Kidney tubule cell (primary cell): Measurements from ENCODE around the gene PRODH.
"Not testable (repeated sequence)": the region's sequence is repeated elsewhere in the genome, so short reads cannot be mapped to it uniquely, and the experiment has no call there.

Experiments
- DNase-seq: peaks from one replicate; pipeline ENCODE4 v3.0.0-alpha.2; 2018; ENCODE audit warnings: low spot score

Gene PRODH

DNA sequence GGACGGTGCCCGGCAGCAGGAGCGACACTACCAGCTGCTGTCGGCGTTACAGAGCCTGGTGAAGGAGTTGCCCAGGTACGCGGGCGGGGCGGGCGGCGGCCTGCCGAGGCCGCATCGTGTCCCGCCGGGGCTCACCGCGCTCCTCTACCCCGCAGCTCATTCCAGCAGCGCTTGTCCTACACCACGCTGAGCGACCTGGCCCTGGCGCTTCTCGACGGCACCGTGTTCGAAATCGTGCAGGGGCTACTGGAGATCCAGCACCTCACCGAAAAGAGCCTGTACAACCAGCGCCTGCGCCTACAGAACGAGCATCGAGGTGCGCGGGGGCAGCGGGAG lies 29.7 kb downstream of the PRODH start:
- not testable (repeated sequence) for DNase-seq

GRCh38 chr22:18905540-18906409 lies 30.3 kb downstream of the PRODH start, which contains the start of gene DGCR6:
TSS of gene DGCR6 (plus strand) at chr22:18906320. CDS start at chr22:18906375, 55 bp downstream.
- no peak for DNase-seq

- not testable (repeated sequence) for DNase-seq
These were observed 39.9 kb downstream of the PRODH start for GRCh38 chr22:18896037-18896657.

DNA sequence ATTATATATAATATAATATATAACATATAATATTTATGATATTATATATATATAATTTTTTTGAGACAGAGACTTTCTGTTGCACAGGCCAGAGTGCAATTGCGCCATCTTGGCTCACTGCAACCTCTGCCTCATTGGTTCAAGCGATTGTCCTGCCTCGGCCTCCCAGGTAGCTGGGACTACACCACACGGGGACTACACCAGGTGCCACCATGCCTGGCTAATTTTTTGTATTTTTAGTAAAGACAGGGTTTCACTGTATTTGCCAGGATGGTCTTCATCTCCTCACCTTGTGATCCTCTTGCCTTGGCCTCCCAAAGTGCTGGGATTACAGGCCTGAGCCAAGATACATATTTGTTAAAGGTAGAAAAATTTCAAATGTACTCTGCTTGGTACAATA lies 42.3 kb downstream of the PRODH start:
- not testable (repeated sequence) for DNase-seq

GRCh38 chr22:18890510-18891192 lies 45.4 kb downstream of the PRODH start:
- DNase-seq = not testable (repeated sequence)

GRCh38 chr22:18888115-18888514 lies 48.0 kb downstream of the PRODH start:
- no peak for DNase-seq

DNA sequence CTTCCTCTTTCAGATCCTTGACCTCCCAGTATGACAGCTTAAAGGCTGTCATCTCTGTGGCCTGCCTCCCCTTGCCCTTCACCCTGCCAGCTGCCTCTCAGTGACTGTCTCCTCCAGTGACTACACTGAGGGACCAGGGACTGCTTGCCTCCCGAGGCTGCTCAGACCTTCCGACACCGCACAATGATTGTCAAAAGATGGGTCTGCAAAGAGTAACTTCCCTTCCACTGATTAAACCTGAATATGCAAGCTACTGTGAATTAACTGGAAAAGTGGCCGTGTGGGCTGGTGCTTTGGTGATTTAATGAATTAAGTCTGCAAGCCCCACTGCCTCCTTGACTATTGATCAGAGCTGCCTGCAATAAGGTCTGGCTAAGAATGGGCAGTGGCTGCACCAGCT lies 51.6 kb downstream of the PRODH start:
- not testable (repeated sequence) for DNase-seq

DNA sequence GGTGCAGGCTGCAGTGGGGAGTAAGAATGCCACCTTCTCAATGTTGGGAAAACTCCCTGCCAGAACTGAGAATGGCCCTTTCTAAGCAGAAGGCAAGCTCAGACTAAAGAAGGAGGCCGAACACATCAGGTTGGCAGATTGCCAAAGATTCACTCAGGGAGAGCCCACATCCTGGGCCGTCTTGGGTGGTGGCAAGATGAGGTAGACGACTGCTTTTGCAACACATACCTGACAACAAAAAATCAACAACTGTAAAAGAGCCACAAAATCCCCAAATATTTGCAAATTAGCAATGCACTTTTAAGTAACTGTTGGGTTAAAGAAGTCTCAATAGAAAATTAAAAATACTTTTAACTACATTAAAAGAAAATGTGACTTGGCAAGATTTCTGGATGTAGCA lies 54.8 kb downstream of the PRODH start:
- DNase-seq = peak; percentile 1
